H1 (cell line): Measurements from ENCODE around the gene ZGRF1. TPM values are rescaled to one million over a fixed set of nuclear protein-coding genes. Genes with fewer than 3 reads are reported as not detected.
A peak's percentile ranks its signal among the peaks of the same experiment; 100 is the strongest.

Source experiments
- CTCF ChIA-PET: fragments of 300-600 bp; sonication (Branson Sonifier 250); formaldehyde crosslinking; loops from one replicate; lab custom pipeline; 2021; ENCODE audit not compliant: partially characterized antibody; lab: Charles Lee
- POLR2A ChIA-PET: fragments of 300-600 bp; sonication (Branson Sonifier 250); formaldehyde crosslinking; loops from one replicate; lab custom pipeline; 2021; ENCODE audit warnings: inconsistent platforms; ENCODE audit not compliant: partially characterized antibody; lab: Charles Lee
- DNase-seq, 2 experiments: peaks; one replicate each; pipeline versions ENCODE4 v3.0.0 to v3.0.0-alpha.2; 2010 to 2022; ENCODE audit warnings: low spot score in 2 of 2, low read depth in 1 of 2, mixed read lengths in 1 of 2
- FAIRE-seq: peaks from 2 replicates; lab custom pipeline; 2011; peaks lifted over from hg19 to GRCh38; lab: Jason Lieb, UNC
- H2AFZ ChIP-seq: 2 replicates; pipeline ENCODE4 v1.8.1; 2012; ENCODE audit warnings: low read length, inconsistent platforms
- H2AK5ac ChIP-seq: 2 replicates; pipeline ENCODE4 v1.6.1; 2013; ENCODE audit warnings: low read depth, low read length
- H2BK120ac ChIP-seq: replicated peaks from 2 replicates; pipeline ENCODE3; 2013; ENCODE audit warnings: low read depth, low read length, inconsistent platforms
- H2BK12ac ChIP-seq: 2 replicates; pipeline ENCODE4 v1.6.1; 2013; ENCODE audit warnings: low read depth, low read length
- H2BK15ac ChIP-seq: 2 replicates; pipeline ENCODE4 v1.6.1; 2013; ENCODE audit warnings: low read length
- H2BK20ac ChIP-seq: 2 replicates; pipeline ENCODE4 v1.6.1; 2013; ENCODE audit warnings: low read length
- H2BK5ac ChIP-seq: 2 replicates; pipeline ENCODE4 v1.6.1; 2013; ENCODE audit warnings: low read depth, low read length
- H3K14ac ChIP-seq: 2 replicates; pipeline ENCODE4 v1.6.1; 2013; ENCODE audit warnings: inconsistent platforms; ENCODE audit not compliant: insufficient read length
- H3K18ac ChIP-seq: 2 replicates; pipeline ENCODE4 v1.6.1; 2013; ENCODE audit warnings: low read length; ENCODE audit errors: extremely low read depth
- H3K23ac ChIP-seq: 2 replicates; pipeline ENCODE4 v1.6.1; 2013; ENCODE audit warnings: inconsistent platforms; ENCODE audit not compliant: insufficient read length
- H3K23me2 ChIP-seq: 2 replicates; pipeline ENCODE4 v1.6.1; 2013; ENCODE audit warnings: low read depth, low read length
- H3K27ac ChIP-seq: 2 replicates; pipeline ENCODE4 v1.6.1; 2011; ENCODE audit warnings: low read depth, low read length, inconsistent platforms
- H3K27me3 ChIP-seq, 4 experiments: replicated peaks in 1 of 4; 1 replicate in 1 of 4; 2 replicates in 3 of 4; pipeline versions ENCODE4 v1.6.1 to v1.8.1; 2011 to 2013; ENCODE audit warnings: low read length in 3 of 4, mild to moderate bottlenecking in 3 of 4, inconsistent platforms in 2 of 4, mixed read lengths in 2 of 4, moderate library complexity in 1 of 4; ENCODE audit not compliant: control insufficient read depth in 3 of 4, insufficient read depth in 3 of 4; ENCODE audit errors: extremely low read depth in 1 of 4
- H3K36me3 ChIP-seq, 4 experiments: 2 replicates each; pipeline versions ENCODE4 v1.6.1 to v1.8.1; 2011 to 2013; ENCODE audit warnings: mild to moderate bottlenecking in 4 of 4, low read length in 3 of 4, moderate library complexity in 2 of 4, control low read depth in 1 of 4, inconsistent platforms in 1 of 4; ENCODE audit not compliant: insufficient read depth in 4 of 4, control insufficient read depth in 2 of 4
- H3K4ac ChIP-seq: replicated peaks from 2 replicates; pipeline ENCODE3; 2013; ENCODE audit warnings: low read length, low read depth, mixed read lengths, inconsistent platforms; ENCODE audit not compliant: insufficient read length
- H3K4me1 ChIP-seq, 4 experiments: replicated peaks in 1 of 4; 1 replicate in 1 of 4; 2 replicates in 3 of 4; pipeline versions ENCODE4 v1.6.1 to v1.8.1; 2011 to 2013; ENCODE audit warnings: low read length in 3 of 4, inconsistent platforms in 2 of 4, mixed read lengths in 1 of 4; ENCODE audit not compliant: insufficient read depth in 4 of 4, control insufficient read depth in 3 of 4
- H3K4me2 ChIP-seq, 2 experiments: 2 replicates each; pipeline versions ENCODE4 v1.6.1 to v1.8.1; 2011 to 2013; ENCODE audit warnings: low read depth in 2 of 2, low read length in 2 of 2, control low read depth in 1 of 2, inconsistent platforms in 1 of 2, mild to moderate bottlenecking in 1 of 2; ENCODE audit not compliant: insufficient read depth in 1 of 2
- H3K4me3 ChIP-seq, 4 experiments: fragments of 200-600, 300-600 bp in 1 of 4; sonication (generic), shearing (Covaris generic), sonication (Bioruptor Twin) in 1 of 4; 2 replicates each; pipeline versions ENCODE4 v1.5.1 to v1.8.1; 2011 to 2016; ENCODE audit warnings: low read length in 4 of 4, low read depth in 3 of 4, control low read depth in 2 of 4, inconsistent platforms in 2 of 4, mild to moderate bottlenecking in 2 of 4, mixed read lengths in 1 of 4, moderate library complexity in 1 of 4; ENCODE audit not compliant: insufficient read depth in 2 of 4; ENCODE audit errors: extremely low read depth in 1 of 4
- H3K56ac ChIP-seq: replicated peaks from 2 replicates; pipeline ENCODE3; 2013; ENCODE audit warnings: low read depth, mild to moderate bottlenecking, mixed read lengths, low read length, inconsistent platforms; ENCODE audit not compliant: insufficient read length
- H3K79me1 ChIP-seq: 2 replicates; pipeline ENCODE4 v1.6.1; 2013; ENCODE audit warnings: low read depth, low read length, control low read depth
- H3K79me2 ChIP-seq, 2 experiments: 2 replicates each; pipeline versions ENCODE4 v1.6.1 to v1.8.1; 2012 to 2013; ENCODE audit warnings: low read length in 2 of 2, mild to moderate bottlenecking in 2 of 2, inconsistent platforms in 1 of 2; ENCODE audit not compliant: insufficient read depth in 2 of 2, control insufficient read depth in 1 of 2
- H3K9ac ChIP-seq, 4 experiments: replicated peaks in 1 of 4; 1 replicate in 1 of 4; 2 replicates in 3 of 4; pipeline versions ENCODE4 v1.6.1 to v1.8.1; 2011 to 2013; ENCODE audit warnings: low read depth in 3 of 4, low read length in 3 of 4, control low read depth in 2 of 4, mild to moderate bottlenecking in 2 of 4, moderate library complexity in 2 of 4, inconsistent platforms in 1 of 4; ENCODE audit errors: extremely low read depth in 1 of 4
- H3K9me3 ChIP-seq, 2 experiments: 2 replicates each; pipeline versions ENCODE4 v1.6.1 to v1.8.1; 2012 to 2013; ENCODE audit warnings: mild to moderate bottlenecking in 2 of 2, moderate library complexity in 2 of 2, control low read depth in 1 of 2, inconsistent platforms in 1 of 2, low read depth in 1 of 2, low read length in 1 of 2, mixed read lengths in 1 of 2; ENCODE audit not compliant: insufficient read depth in 2 of 2
- H4K20me1 ChIP-seq, 2 experiments: replicated peaks in 1 of 2; 2 replicates each; pipeline versions ENCODE3 to v1.8.1; 2011 to 2013; ENCODE audit warnings: inconsistent platforms in 2 of 2, low read length in 2 of 2, mild to moderate bottlenecking in 1 of 2; ENCODE audit not compliant: insufficient read depth in 2 of 2, control insufficient read depth in 1 of 2
- H4K5ac ChIP-seq: 2 replicates; pipeline ENCODE4 v1.6.1; 2013; ENCODE audit warnings: low read length, low read depth, mixed read lengths, inconsistent platforms; ENCODE audit not compliant: insufficient read length
- H4K8ac ChIP-seq: 2 replicates; pipeline ENCODE4 v1.8.0; 2013; ENCODE audit warnings: mild to moderate bottlenecking, moderate library complexity, low read length, inconsistent platforms; ENCODE audit not compliant: insufficient read depth; ENCODE audit errors: extremely low read depth
- H4K91ac ChIP-seq: replicated peaks from 2 replicates; pipeline ENCODE3; 2013; ENCODE audit warnings: low read length, mixed read lengths, inconsistent platforms; ENCODE audit not compliant: insufficient read length
- CREB1 ChIP-seq: IDR thresholded peaks from 2 replicates; pipeline ENCODE4 v1.6.1; 2012; ENCODE audit warnings: inconsistent platforms
- CTCF ChIP-seq, 3 experiments: IDR thresholded peaks; 1 replicate in 2 of 3; 2 replicates in 1 of 3; pipeline versions ENCODE4 v1.5.1 to v1.6.1; 2011; ENCODE audit warnings: low read length in 3 of 3, mild to moderate bottlenecking in 3 of 3, inconsistent platforms in 2 of 3, low read depth in 1 of 3, moderate library complexity in 1 of 3; ENCODE audit not compliant: insufficient read depth in 1 of 3; ENCODE audit errors: control extremely low read depth in 1 of 3
- RAD21 ChIP-seq, 2 experiments: IDR thresholded peaks in 1 of 2; conservative IDR thresholded peaks in 1 of 2; 2 replicates each; pipeline ENCODE4 v1.6.1; 2011; ENCODE audit warnings: low read depth in 2 of 2, low read length in 2 of 2, improper control_type of control experiment in 1 of 2, inconsistent platforms in 1 of 2, mild to moderate bottlenecking in 1 of 2, moderate library complexity in 1 of 2
- SIN3A ChIP-seq, 2 experiments: IDR thresholded peaks in 1 of 2; conservative IDR thresholded peaks in 1 of 2; 2 replicates each; pipeline ENCODE4 v1.6.1; 2011 to 2012; ENCODE audit warnings: low read length in 2 of 2, improper control_type of control experiment in 1 of 2, low read depth in 1 of 2, mild to moderate bottlenecking in 1 of 2
- whole genome bisulfite sequencing, 2 experiments: shearing (Covaris generic) in 1 of 2; methylation state at CpG; one replicate each; pipeline versions ENCODE4 v1.1.6 to v1.1.7; 2013 to 2015; ENCODE audit warnings: low lambda C conversion rate in 2 of 2, mixed read lengths in 2 of 2, inconsistent platforms in 1 of 2, low coverage in 1 of 2, missing lambda C conversion rate in 1 of 2; ENCODE audit not compliant: insufficient replicate concordance in 2 of 2, insufficient coverage in 1 of 2, insufficient read length in 1 of 2; ENCODE audit errors: extremely low coverage in 1 of 2, missing lambda C conversion rate in 1 of 2; 5-methylcytosine and 5-hydroxymethylcytosine counted together
- polyA plus RNA-seq, 7 experiments: library from polyadenylated mRNA; depleted of rRNA in 3 of 7; stranded (reverse) in 5 of 7; unstranded in 2 of 7; fragments of >200 nt in 5 of 7; fragments of 200-250 nt in 2 of 7; gene quantifications; 1 replicate in 5 of 7; 2 replicates in 1 of 7; 4 replicates in 1 of 7; pipeline versions ENCODE4 v1.2.1 to v1.2.3, GENCODE V29; 2011 to 2013; ENCODE audit warnings: missing spikeins in 2 of 7, mixed read lengths in 2 of 7
- total RNA-seq: library from RNA; stranded (reverse); fragmentation: NEBNext Ultra II Directional; extraction: Animal tissue kit (Norgen Biotek cat#: 25700); gene quantifications from 2 replicates; pipeline ENCODE4 v1.2.1, GENCODE V29; 2021

The ZGRF1 gene
- total and polyA plus RNA-seq, 2 of the 8 experiments (the other 6 are each of a cell fraction or from before 2014, with no cell fraction given), result 12.0 to 44.6 TPM

- Histone ChIP-seq H3K18ac (no peak overlapping the region), H3K27me3 (no peaks in the 10 kb centered on the region), H3K14ac (no peak overlapping the region), H3K9ac (no peak overlapping the region), H3K23me2 (no peaks in the 10 kb centered on the region), H3K4ac (no peak overlapping the region), H2AFZ (no peak overlapping the region), H4K20me1 (no peaks in the 10 kb centered on the region), H2BK5ac (no peak overlapping the region), H4K8ac (no peak overlapping the region), H2BK20ac (no peak overlapping the region), H3K4me3 (no peak overlapping the region), H2BK12ac (no peak overlapping the region), H2BK120ac (no peak overlapping the region), H3K36me3 (peaks cover 0 to 5% (median 0%) of the 10 kb centered on the region in 4 experiments; a peak in 1 of 8 replicates), H3K4me2 (no peak overlapping the region), H3K79me2 (no peaks in the 10 kb centered on the region), H2AK5ac (no peak overlapping the region), H3K23ac (no peak overlapping the region), H2BK15ac (no peak overlapping the region), H3K4me1 (no peaks in the 10 kb centered on the region), H3K79me1 (no peaks in the 10 kb centered on the region), H3K56ac (no peak overlapping the region), H3K27ac (no peak overlapping the region), H4K91ac (no peak overlapping the region), H3K9me3 (no peaks in the 10 kb centered on the region), H4K5ac (no peak overlapping the region)
- ChIA-PET POLR2A (no interaction called here), CTCF (interaction anchor here (0.9 to 1.5 kb wide), 5 partner anchors 12 to 43 kb away, joined by 3 to 5 read pairs (median 4); no protein-coding TSS in a partner anchor)
- TF ChIP-seq CTCF (IDR thresholded peaks at IDR 0.05; ENCODE audit: control extremely low read depth in 1 of 3, insufficient read depth in 1 of 3, low read depth in 1 of 3, low read length in 3 of 3), result peak; percentile 35 to 45 (median 43)
- peak; percentile 25 to 34; a peak in 2 of 4 replicates for TF ChIP-seq RAD21 (IDR thresholded peaks at IDR 0.05 in 1 of 2, conservative IDR thresholded peaks at IDR 0.05 in 1 of 2; ENCODE audit: low read depth in 2 of 2, low read length in 2 of 2)
- no peak for TF ChIP-seq SIN3A (conservative IDR thresholded peaks at IDR 0.05 in 1 of 2, IDR thresholded peaks at IDR 0.05 in 1 of 2; ENCODE audit: low read depth in 1 of 2, low read length in 2 of 2)
- no peak for TF ChIP-seq CREB1
- WGBS, 2 experiments, result 94% methylated on average over 25 of the region's 25 CpGs; no CpG with 5 or more reads in 1 of the 2 experiments
- FAIRE-seq (no peak), DNase-seq (no peak)
Measured at GRCh38 chr4:112564706-112565270, 71.9 kb downstream of the ZGRF1 start.
